Measurements from ENCODE around the gene SOHLH1. TPM values are rescaled to one million over a fixed set of nuclear protein-coding genes. Genes with fewer than 3 reads are reported as not detected.

The SOHLH1 gene
- total RNA-seq, 1 experiment from 2014 or later = not detected

DNA sequence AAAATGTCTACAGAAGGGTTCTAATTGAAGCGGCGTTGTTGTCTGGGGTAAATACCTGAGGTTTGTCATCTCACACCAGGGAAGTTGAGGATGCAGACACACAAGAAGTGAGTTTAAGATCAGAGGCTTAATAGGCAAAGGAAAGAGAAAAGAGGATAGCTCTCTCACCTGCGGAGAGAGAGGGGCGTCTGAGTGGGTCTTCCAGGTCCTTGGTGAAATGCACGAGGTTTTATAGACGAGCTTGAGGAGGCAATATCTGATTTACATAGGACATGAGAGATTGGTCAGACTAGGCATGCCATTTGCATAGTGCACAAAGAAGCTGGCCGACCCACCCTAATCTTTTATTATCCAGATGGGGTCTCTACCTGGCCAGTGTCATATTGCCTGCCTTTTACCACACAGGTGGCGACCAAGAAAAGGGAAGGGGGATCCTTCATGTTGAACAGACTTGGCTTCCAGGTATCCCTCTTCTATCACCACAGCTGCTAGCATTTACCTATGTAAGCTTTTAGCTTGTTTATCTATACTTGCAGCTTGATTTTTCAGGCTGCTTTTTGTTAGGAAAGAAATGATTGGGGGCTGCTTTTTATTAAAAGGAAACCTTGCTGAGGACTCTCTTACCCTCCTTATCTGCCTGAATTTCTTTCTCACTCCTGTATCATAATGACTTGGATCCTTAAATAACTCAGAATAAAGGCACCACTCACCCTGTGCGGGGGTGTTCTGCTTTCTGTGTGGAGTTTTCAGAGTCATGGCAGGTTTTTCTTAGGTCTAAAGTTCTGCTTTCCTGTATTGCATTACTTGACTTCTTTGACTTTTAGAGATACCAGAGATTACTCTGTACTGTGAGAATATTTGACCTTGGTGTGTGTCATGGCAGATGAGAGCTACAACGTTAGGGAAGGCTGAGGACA lies 50.5 kb downstream of the SOHLH1 start:
- no peak for DNase-seq (ENCODE audit: low read depth, low spot score)
- in situ Hi-C loops (cut with HindIII; ENCODE audit: low pct_unique_long_range_greater_than_20kb, low sequenced_read_pairs) = no loop called here
- TF ChIP-seq TCF7L2 (IDR thresholded peaks at IDR 0.05; ENCODE audit: low read depth, low read length) (no peak), SIN3A (IDR thresholded peaks at IDR 0.05; ENCODE audit: borderline replicate concordance, insufficient read depth, low read depth, low read length) (no peak), POLR2AphosphoS5 (IDR thresholded peaks at IDR 0.05; ENCODE audit: low read depth, low read length) (no peak), REST (IDR thresholded peaks at IDR 0.05; ENCODE audit: insufficient read depth in 1 of 2, low read depth in 2 of 2, low read length in 1 of 2) (no peak)
- TF ChIP-seq, protein P1, sequence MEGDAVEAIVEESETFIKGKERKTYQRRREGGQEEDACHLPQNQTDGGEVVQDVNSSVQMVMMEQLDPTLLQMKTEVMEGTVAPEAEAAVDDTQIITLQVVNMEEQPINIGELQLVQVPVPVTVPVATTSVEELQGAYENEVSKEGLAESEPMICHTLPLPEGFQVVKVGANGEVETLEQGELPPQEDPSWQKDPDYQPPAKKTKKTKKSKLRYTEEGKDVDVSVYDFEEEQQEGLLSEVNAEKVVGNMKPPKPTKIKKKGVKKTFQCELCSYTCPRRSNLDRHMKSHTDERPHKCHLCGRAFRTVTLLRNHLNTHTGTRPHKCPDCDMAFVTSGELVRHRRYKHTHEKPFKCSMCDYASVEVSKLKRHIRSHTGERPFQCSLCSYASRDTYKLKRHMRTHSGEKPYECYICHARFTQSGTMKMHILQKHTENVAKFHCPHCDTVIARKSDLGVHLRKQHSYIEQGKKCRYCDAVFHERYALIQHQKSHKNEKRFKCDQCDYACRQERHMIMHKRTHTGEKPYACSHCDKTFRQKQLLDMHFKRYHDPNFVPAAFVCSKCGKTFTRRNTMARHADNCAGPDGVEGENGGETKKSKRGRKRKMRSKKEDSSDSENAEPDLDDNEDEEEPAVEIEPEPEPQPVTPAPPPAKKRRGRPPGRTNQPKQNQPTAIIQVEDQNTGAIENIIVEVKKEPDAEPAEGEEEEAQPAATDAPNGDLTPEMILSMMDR (IDR thresholded peaks at IDR 0.05) = no peak
- Histone ChIP-seq H3K36me3 (ENCODE audit: control insufficient read depth, insufficient read depth, low read length) (no peaks in the 10 kb centered on the region), H3K27ac (ENCODE audit: low read length) (no peak overlapping the region), H3K9me3 (ENCODE audit: control insufficient read depth, insufficient read depth, low read depth, low read length) (peaks cover 5% of the 10 kb centered on the region; the same call in 1 of the 2 replicates), H3K27me3 (ENCODE audit: control insufficient read depth, insufficient read depth, low read length) (no peaks in the 10 kb centered on the region), H3K4me1 (ENCODE audit: control insufficient read depth, insufficient read depth, low read length) (no peaks in the 10 kb centered on the region), H3K4me3 (ENCODE audit: low read depth in 2 of 2, low read length in 2 of 2) (no peak overlapping the region)
- BruUV-seq (replicated peaks) = no TSS peak
- ATAC-seq = no peak
- ChIA-PET CTCF (interaction anchor here (0.6 kb wide), 1 partner anchor 63 kb away, joined by 3 read pairs; no protein-coding TSS in a partner anchor), POLR2A (no interaction called here)
- intact Hi-C loops (cut with micrococcal nuclease; ENCODE audit: unreplicated experiment) = no loop called here

DNA sequence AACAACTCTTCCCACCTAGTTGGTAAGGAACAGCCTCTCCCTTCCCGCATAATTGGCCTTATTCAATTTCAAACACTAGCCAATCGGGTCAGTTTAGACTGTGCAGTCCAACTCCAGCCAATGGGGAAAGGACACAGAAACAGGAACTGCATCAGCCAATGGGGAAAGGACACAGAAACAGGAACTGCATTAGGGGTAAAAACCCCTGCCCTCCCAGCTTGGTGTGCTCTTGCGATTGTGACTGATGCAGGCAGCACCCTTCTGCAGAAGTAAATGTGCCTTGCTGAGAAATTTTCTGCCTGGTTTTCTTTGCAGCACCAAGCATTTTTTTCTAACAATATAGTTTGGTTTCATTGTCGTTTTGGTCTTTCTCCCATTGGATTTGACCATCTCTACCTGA lies 51.4 kb downstream of the SOHLH1 start:
- no peak for TF ChIP-seq TCF7L2 (IDR thresholded peaks at IDR 0.05; ENCODE audit: low read depth, low read length)
- no peak for TF ChIP-seq REST (IDR thresholded peaks at IDR 0.05; ENCODE audit: insufficient read depth in 1 of 2, low read depth in 2 of 2, low read length in 1 of 2)
- no peak for TF ChIP-seq SIN3A (IDR thresholded peaks at IDR 0.05; ENCODE audit: borderline replicate concordance, insufficient read depth, low read depth, low read length)
- no peak for TF ChIP-seq POLR2AphosphoS5 (IDR thresholded peaks at IDR 0.05; ENCODE audit: low read depth, low read length)
- TF ChIP-seq, protein P1 (IDR thresholded peaks at IDR 0.05) = no peak
- Histone ChIP-seq H3K9me3 (ENCODE audit: control insufficient read depth, insufficient read depth, low read depth, low read length) (peaks cover 5% of the 10 kb centered on the region; the same call in 1 of the 2 replicates), H3K27me3 (ENCODE audit: control insufficient read depth, insufficient read depth, low read length) (no peaks in the 10 kb centered on the region), H3K4me1 (ENCODE audit: control insufficient read depth, insufficient read depth, low read length) (no peaks in the 10 kb centered on the region), H3K4me3 (ENCODE audit: low read depth in 2 of 2, low read length in 2 of 2) (no peak overlapping the region), H3K36me3 (ENCODE audit: control insufficient read depth, insufficient read depth, low read length) (no peaks in the 10 kb centered on the region), H3K27ac (ENCODE audit: low read length) (no peak overlapping the region)
- ChIA-PET CTCF (no interaction called here), POLR2A (no interaction called here)
- in situ Hi-C loops (cut with HindIII; ENCODE audit: low pct_unique_long_range_greater_than_20kb, low sequenced_read_pairs) = no loop called here
- no peak for ATAC-seq
- DNase-seq (ENCODE audit: low read depth, low spot score) = no peak
- no TSS peak for BruUV-seq (replicated peaks)
- intact Hi-C loops (cut with micrococcal nuclease; ENCODE audit: unreplicated experiment) = no loop called here
